Activated naive CD4-positive, alpha-beta T cell treated with anti-CD3 and anti-CD28 coated beads, Interleukin-2, amount 50 U/mL, for 24 hours (primary cell): ENCODE data around the gene SLC35A4.

Experiments
- H3K27ac Mint-ChIP-seq: one replicate; pipeline ENCODE4 v1.8.0; 2021; ENCODE audit warnings: mild to moderate bottlenecking, mixed read lengths
- H3K27me3 Mint-ChIP-seq: one replicate; pipeline ENCODE4 v1.8.0; 2021; ENCODE audit warnings: mixed read lengths
- H3K36me3 Mint-ChIP-seq: one replicate; pipeline ENCODE4 v1.8.0; 2021; ENCODE audit warnings: mixed read lengths
- H3K4me1 Mint-ChIP-seq: one replicate; pipeline ENCODE4 v1.8.0; 2021; ENCODE audit warnings: mixed read lengths
- H3K4me3 Mint-ChIP-seq: one replicate; pipeline ENCODE4 v1.8.0; 2021; ENCODE audit warnings: mild to moderate bottlenecking, mixed read lengths
- H3K9me3 Mint-ChIP-seq: one replicate; pipeline ENCODE4 v1.8.0; 2021; ENCODE audit warnings: mixed read lengths

Gene SLC35A4, protein sequence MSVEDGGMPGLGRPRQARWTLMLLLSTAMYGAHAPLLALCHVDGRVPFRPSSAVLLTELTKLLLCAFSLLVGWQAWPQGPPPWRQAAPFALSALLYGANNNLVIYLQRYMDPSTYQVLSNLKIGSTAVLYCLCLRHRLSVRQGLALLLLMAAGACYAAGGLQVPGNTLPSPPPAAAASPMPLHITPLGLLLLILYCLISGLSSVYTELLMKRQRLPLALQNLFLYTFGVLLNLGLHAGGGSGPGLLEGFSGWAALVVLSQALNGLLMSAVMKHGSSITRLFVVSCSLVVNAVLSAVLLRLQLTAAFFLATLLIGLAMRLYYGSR

GRCh38 chr5:140564196-140565023, at the start of gene SLC35A4, which contains the start of gene APBB3:
TSS of gene SLC35A4 (plus strand) at chr5:140564828. CDS start at chr5:140567170, 2,342 bp downstream.
TSS of gene APBB3 (minus strand) at chr5:140564598. CDS start at chr5:140564245, 353 bp downstream.
- Mint-ChIP-seq H3K27ac (peak within 1 kb of the TSS; percentile 98), H3K36me3 (peaks cover 18% of the 10 kb centered on the region), H3K4me1 (peaks cover 60% of the 10 kb centered on the region), H3K27me3 (no peaks in the 10 kb centered on the region), H3K9me3 (no peaks in the 10 kb centered on the region), H3K4me3 (peak within 1 kb of the TSS; percentile 92)

- no peak overlapping the region for H3K27ac Mint-ChIP-seq
- H3K9me3 Mint-ChIP-seq, result no peaks in the 10 kb centered on the region
- H3K4me3 Mint-ChIP-seq, result no peak overlapping the region
- peaks cover 14% of the 10 kb centered on the region for H3K36me3 Mint-ChIP-seq
- no peaks in the 10 kb centered on the region for H3K4me1 Mint-ChIP-seq
- no peaks in the 10 kb centered on the region for H3K27me3 Mint-ChIP-seq
Measured at GRCh38 chr5:140524003-140524402, 40.6 kb upstream of the SLC35A4 start.

DNA sequence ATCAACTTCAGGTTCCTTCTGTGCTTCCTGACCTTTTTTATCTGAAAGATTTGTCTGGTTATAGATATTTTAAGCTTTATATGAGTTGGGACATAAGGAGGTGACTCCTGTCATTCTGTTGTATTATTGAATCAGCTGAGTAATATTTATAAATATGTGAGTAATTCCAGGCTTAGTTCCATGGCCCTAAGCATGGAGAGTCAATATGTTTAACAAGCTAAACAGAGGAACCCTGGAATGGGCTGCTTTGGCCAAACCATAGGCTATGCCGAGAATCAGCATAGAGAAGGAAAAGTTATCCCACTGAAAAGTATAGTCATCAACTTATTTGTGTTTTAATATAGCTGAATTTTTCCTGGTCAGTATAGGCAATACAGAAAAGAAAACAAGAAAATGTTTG, 24.4 kb upstream of the SLC35A4 start:
- Mint-ChIP-seq H3K27me3 (no peaks in the 10 kb centered on the region), H3K9me3 (no peaks in the 10 kb centered on the region), H3K4me3 (no peak overlapping the region), H3K36me3 (peaks cover 22% of the 10 kb centered on the region), H3K4me1 (no peaks in the 10 kb centered on the region), H3K27ac (no peak overlapping the region)

DNA sequence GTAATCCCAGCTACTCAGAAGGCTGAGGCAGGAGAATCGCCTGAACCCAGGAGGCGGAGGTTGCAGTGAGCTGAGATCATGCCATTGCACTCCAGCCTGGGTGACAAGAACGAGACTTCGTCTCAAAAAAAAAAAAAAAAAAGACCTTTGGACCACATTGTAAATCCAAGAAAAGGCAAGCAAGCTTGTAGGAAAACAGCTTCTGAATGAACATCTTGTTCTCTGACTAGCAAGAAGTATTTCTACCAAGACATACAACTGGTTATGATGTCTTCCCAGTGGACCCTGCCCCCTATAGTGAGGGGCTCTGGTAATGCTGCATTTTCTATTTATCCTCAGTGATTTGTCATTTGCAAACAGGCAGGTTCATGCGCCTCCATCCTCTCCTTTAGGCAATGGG, 21.7 kb upstream of the SLC35A4 start:
- Mint-ChIP-seq H3K27me3 (no peaks in the 10 kb centered on the region), H3K36me3 (peaks cover 20% of the 10 kb centered on the region), H3K27ac (no peak overlapping the region), H3K4me3 (no peak overlapping the region), H3K4me1 (peaks cover 8% of the 10 kb centered on the region), H3K9me3 (no peaks in the 10 kb centered on the region)

GRCh38 chr5:140544986-140545385, 19.6 kb upstream of the SLC35A4 start:
- peaks cover 28% of the 10 kb centered on the region for H3K4me1 Mint-ChIP-seq
- H3K27ac Mint-ChIP-seq, result no peak overlapping the region
- peaks cover 18% of the 10 kb centered on the region for H3K36me3 Mint-ChIP-seq
- H3K4me3 Mint-ChIP-seq, result no peak overlapping the region
- H3K9me3 Mint-ChIP-seq, result no peaks in the 10 kb centered on the region
- no peaks in the 10 kb centered on the region for H3K27me3 Mint-ChIP-seq

DNA sequence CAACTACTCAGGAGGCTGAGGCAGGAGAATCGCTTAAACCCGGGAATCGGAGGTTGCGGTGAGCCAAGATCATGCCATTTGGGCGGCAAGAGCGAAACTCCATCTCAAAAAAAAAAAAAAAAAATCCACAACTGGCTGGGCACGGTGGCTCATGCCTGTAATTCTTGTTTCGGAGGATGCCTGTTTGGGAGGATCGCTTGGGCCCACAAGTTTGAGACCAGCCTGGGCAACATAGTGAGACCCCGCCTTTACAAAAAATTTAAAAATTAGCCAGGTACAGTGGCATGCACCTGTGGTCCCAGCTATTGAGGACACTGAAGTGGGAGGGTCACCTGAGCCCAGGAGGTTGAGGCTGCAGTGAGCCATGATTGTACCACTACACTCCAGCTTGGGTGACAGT, 19.0 kb upstream of the SLC35A4 start:
- H3K27me3 Mint-ChIP-seq, result no peaks in the 10 kb centered on the region
- H3K27ac Mint-ChIP-seq, result no peak overlapping the region
- no peak overlapping the region for H3K4me3 Mint-ChIP-seq
- H3K36me3 Mint-ChIP-seq, result peaks cover 18% of the 10 kb centered on the region
- no peaks in the 10 kb centered on the region for H3K9me3 Mint-ChIP-seq
- H3K4me1 Mint-ChIP-seq, result peaks cover 31% of the 10 kb centered on the region

DNA sequence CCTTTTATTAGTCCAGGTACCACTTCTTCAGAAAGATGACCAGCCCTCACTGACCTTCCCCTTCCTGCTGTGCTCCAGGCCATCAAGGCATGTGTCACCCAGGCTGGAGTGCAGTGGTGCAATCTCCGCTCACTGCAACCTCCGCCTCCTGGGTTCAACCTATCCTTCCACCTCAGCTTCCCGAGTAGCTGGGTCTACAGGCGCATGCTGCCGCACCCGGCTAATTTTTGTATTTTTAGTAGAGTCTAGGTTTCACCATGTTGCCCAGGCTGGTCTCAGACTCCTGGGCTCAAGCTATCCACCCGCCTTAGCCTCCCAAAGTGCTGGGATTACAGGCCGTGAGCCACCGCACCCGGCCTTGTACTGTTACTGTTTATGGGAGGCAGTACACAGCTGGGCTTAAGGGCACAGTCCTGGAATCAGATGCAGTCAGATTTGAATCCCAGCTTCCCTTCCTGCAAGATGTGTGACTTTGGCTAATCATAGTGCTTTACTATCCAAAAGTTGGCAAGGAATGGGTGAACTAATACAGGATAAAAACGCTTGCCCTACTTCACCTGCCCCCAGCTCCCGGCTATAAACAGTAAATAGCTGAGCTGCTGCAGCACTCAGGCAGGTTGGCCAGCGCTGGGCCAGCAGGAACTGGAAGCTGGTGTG, 17.6 kb upstream of the SLC35A4 start:
- H3K4me1 Mint-ChIP-seq, result peaks cover 37% of the 10 kb centered on the region
- peaks cover 16% of the 10 kb centered on the region for H3K36me3 Mint-ChIP-seq
- peak overlapping the region; percentile 59 for H3K27ac Mint-ChIP-seq
- no peaks in the 10 kb centered on the region for H3K9me3 Mint-ChIP-seq
- H3K27me3 Mint-ChIP-seq, result no peaks in the 10 kb centered on the region
- H3K4me3 Mint-ChIP-seq, result peak overlapping the region; percentile 90

GRCh38 chr5:140547508-140548299, 16.9 kb upstream of the SLC35A4 start, which contains the start of gene EIF4EBP3:
TSS of gene EIF4EBP3 (plus strand) at chr5:140547662. CDS start at chr5:140547738, 76 bp downstream.
- peak within 1 kb of the TSS; percentile 90 for H3K4me3 Mint-ChIP-seq
- peaks cover 39% of the 10 kb centered on the region for H3K4me1 Mint-ChIP-seq
- peaks cover 13% of the 10 kb centered on the region for H3K36me3 Mint-ChIP-seq
- no peaks in the 10 kb centered on the region for H3K9me3 Mint-ChIP-seq
- no peaks in the 10 kb centered on the region for H3K27me3 Mint-ChIP-seq
- peak within 1 kb of the TSS; percentile 91 for H3K27ac Mint-ChIP-seq

DNA sequence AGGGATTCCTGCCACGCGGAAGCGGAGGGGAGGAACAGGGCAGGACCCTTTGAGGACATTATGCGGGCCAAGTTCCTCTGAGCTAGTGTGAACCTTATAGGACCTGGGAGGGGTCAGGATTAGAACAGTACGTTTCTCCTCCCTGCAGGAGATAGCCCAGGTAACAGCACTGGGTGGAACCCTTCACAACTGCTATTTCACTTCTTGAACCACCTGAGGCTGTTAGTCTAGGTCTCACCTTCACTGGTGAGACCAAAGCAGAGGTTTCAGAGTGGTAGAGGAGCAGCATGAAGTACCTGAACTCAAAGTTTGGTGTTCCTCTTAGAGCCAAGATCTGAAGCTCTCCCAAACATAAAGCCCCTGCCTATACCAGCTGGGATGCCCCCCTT, 16.3 kb upstream of the SLC35A4 start:
- Mint-ChIP-seq H3K9me3 (no peaks in the 10 kb centered on the region), H3K36me3 (peaks cover 17% of the 10 kb centered on the region), H3K27me3 (no peaks in the 10 kb centered on the region), H3K27ac (peak overlapping the region; percentile 91), H3K4me3 (peak overlapping the region; percentile 90), H3K4me1 (peaks cover 45% of the 10 kb centered on the region)

- Mint-ChIP-seq H3K36me3 (peaks cover 17% of the 10 kb centered on the region), H3K27ac (peak overlapping the region; percentile 91), H3K4me3 (peak overlapping the region; percentile 90), H3K4me1 (peaks cover 50% of the 10 kb centered on the region), H3K27me3 (no peaks in the 10 kb centered on the region), H3K9me3 (no peaks in the 10 kb centered on the region)
Measured at GRCh38 chr5:140548791-140549190, 15.8 kb upstream of the SLC35A4 start.

- Mint-ChIP-seq H3K9me3 (no peaks in the 10 kb centered on the region), H3K4me1 (peaks cover 57% of the 10 kb centered on the region), H3K27me3 (no peaks in the 10 kb centered on the region), H3K27ac (peak overlapping the region; percentile 91), H3K4me3 (peak overlapping the region; percentile 90), H3K36me3 (peaks cover 13% of the 10 kb centered on the region)
Measured at GRCh38 chr5:140549237-140550144, 15.1 kb upstream of the SLC35A4 start.

DNA sequence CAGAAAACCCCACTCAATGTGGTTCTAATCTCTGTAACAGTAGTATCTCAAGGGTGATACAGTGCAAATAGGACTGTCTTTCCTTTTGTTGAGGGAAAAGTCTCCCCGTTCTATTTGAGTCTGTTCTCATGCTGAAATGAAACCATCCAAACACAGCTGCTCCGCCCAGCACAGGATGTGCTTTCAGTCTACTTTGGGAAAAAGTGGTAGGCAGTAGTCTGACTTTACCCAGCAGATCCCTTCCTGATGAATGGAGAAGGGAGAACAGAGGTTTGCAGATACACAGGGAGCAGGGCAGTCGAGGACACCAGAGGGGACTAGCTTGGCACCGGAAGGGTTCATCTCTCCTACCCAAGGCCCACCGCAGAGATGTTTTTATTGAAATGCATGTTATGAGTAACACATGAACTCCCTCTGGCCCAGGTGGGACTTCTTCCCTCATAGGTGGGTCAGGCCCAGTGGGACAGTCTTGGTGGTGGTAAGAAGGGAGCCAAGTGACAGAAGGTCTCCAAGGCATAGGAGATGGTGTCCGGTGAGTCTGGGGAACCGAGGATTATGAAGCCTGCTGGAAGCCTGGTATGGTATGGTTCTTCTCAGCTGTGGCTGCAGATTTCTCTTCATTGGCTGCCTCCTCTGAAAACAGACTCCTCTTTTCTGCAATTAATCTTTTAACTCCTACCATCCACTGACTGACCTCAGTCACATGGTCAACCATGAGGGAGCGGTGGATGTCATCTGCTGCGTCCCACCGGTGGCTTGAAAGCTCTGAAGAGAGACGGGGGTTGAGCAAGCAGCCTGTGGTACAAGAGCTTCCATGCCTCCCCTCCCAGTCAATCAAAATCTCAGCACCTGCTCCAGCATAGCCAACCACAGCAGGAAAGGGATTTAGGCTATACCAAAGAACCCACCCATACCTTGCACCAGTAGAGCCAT, 14.2 kb upstream of the SLC35A4 start:
- peaks cover 10% of the 10 kb centered on the region for H3K36me3 Mint-ChIP-seq
- peak overlapping the region; percentile 45 for H3K4me3 Mint-ChIP-seq
- H3K4me1 Mint-ChIP-seq, result peaks cover 61% of the 10 kb centered on the region
- H3K27me3 Mint-ChIP-seq, result no peaks in the 10 kb centered on the region
- no peaks in the 10 kb centered on the region for H3K9me3 Mint-ChIP-seq
- peak overlapping the region; percentile 84 for H3K27ac Mint-ChIP-seq

DNA sequence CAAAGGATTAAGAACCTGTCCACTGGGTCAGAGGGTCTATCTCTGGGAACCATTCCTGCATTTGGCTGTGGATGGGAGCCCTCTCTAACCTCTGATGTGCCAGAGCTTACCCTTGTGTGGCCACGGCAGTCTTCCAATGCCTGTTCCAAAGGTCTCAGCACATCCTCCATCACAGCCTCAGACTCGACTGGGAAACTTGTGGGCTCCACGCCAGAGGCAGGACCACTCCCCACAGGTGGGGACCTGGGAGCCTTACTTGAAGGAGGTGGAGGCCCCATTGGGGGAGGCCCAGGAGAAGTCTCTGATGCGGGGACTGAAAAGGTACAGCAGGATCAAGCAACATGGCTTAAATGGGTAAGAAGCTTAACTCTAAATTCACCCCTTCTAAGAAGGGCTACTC, 12.8 kb upstream of the SLC35A4 start:
- H3K4me1 Mint-ChIP-seq, result peaks cover 70% of the 10 kb centered on the region
- H3K27ac Mint-ChIP-seq, result no peak overlapping the region
- no peaks in the 10 kb centered on the region for H3K9me3 Mint-ChIP-seq
- H3K36me3 Mint-ChIP-seq, result peaks cover 17% of the 10 kb centered on the region
- H3K4me3 Mint-ChIP-seq, result no peak overlapping the region
- H3K27me3 Mint-ChIP-seq, result no peaks in the 10 kb centered on the region
